Skin of body (tissue), 2 donors: Measurements from ENCODE around the gene RAB11FIP4. TPM values are rescaled to one million over a fixed set of nuclear protein-coding genes. Genes with fewer than 3 reads are reported as not detected.

Experiments used
- DNase-seq: peaks from one replicate; lab custom pipeline; 2025; lab: John Stamatoyannopoulos, UW
- total RNA-seq: library from RNA; depleted of rRNA; stranded (reverse); fragments of >200 nt; gene quantifications from one replicate; pipeline ENCODE4 v1.2.3, GENCODE V29; 2014

The RAB11FIP4 gene
- total RNA-seq, 1 donor from 2014 or later: 6.7 TPM

DNA sequence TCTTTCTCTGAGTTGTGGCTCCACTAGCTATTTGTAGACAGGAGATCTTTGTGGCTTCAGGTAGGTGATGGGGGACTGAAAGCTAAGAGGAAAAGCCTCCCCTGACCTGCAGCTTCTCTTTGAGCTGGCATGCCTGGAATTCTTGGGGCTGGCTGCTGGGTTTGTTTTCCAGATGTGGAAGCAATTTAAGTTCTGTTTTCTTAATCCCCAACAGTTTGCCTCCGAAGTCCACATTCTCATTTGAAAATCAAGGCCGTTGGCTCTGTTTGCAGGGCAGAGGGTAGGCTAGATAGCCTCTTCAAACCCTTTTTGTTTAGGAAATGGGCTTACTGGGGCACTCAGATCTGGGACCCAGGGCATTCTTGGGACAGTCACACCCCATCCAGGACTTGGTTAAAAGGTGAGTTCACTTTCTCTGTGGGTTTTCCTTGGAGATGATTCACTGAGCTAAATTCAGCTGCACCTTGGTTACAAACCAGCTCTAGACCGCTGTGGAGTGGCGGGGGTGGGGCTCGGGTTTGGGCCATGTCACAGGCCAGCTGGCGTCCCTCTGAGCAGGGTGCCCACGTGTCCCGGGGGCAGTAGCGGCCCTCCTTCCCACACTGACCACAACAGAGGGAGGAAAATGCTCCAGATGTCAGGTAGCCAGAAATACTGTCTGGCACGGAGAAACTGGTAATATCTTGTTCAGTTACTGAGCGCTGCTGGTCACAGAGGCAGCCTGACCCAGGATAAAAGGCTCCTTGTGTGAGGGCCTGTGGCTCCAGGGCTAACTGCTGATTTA lies 108.5 kb downstream of the RAB11FIP4 start:
- no peak for DNase-seq

DNA sequence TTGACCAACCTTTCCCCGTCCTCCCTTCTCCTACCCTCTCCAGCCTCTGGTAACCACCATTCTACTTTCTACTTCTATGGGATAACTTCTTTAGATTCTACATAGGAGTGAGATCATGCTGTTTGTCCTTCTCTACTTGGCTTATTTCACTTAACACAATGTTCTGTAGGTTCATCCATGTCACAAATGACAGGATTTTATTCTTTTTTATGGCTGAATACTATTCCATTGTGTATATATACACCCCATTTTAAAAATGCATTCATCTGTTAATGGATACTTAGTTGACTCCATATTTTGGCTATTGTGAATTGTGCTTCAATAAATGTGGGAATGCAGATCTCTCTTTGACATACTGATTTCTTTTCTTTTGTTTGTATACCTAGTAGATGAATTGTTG lies 115.0 kb downstream of the RAB11FIP4 start:
- DNase-seq: no peak

DNA sequence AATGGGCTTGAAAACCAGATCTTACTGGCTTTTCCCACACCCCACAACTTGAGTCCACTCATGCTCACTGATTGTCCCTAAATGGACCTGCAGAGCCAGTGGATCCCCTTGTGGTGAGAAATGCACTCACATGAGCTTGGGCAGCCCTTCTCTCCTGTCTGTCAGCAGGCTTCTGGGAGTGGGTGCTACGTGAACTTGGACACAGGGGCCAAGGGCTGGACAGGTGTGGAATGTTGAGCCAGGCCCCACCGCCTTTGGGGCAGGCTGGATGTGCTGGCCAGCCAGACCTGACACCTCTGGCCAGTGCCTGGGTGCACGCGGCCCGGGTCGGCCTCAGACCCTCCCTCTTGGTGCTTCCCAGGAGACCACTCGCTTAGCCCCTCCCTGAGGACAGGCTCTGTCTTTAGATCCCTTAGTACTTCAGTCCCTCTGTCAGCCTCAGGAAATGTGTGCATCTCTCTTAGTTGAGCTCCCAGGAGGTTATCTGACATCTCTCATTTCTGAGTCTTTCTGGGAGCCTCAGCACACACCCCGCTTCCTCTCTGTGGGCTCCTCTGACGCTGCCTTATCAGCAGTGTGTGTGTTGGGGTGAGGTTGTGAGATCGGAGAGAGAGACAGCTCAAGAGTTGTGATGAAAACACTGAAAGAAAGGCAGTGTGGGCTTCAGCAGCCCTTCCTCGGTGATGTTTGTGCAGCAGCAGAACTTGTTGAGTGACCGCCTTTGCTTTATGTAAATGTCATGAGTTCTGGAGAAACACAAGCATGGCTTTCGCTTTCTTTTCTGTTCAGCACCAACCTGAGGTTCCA lies 117.0 kb downstream of the RAB11FIP4 start:
- no peak for DNase-seq

DNA sequence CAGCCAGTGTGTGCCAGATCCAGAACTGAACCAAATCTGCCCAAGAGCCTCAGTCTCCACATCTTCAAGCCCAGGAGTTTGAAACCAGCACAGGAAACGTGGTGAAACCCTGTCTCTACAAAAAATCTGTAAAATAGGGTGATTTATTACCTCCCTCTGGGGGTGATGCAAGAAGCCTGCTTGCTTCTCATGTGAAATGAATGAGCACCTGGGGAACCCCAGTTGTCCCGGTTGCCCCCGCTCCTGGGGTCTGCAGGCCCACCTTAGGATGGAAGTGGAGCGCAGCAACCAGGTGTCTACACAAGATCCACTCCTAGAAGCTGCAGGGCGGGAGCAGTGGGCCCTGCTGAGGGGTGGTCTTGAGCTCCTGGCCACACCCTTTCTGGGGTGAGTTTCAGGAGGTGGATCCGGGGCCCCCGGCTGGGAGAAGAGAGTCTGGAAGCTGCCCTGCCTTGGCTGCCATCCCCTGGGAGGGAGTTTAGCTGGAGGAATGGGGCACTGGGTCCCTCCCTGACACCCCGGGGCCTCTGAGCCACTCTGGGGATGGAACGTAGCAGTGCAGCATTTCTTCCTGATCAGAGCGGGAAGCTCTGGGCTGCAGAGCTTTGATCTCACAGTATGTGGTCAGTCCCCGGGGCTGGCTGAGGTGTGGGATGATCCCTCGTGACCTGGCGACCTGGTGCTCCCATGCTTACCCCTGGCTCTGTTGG lies 117.8 kb downstream of the RAB11FIP4 start:
- no peak for DNase-seq

DNA sequence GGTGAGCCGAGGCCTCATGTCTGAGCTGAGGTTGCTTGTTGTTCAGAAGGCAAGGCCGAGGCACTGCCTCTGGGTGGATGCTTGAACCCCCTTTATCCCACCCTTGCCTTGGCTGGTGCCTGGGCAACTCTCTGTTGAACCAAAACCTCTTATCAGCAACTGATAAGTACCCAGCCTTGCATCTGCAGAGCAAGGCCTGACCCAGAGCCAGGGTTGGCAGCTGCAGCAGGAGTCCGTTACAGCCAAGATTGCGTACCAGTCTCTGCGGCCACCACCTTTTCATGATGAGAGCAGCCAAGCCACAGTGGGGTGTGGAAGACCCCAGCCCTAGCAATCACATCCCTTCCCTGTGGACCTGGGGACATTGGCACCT lies 118.3 kb downstream of the RAB11FIP4 start:
- DNase-seq: no peak

DNA sequence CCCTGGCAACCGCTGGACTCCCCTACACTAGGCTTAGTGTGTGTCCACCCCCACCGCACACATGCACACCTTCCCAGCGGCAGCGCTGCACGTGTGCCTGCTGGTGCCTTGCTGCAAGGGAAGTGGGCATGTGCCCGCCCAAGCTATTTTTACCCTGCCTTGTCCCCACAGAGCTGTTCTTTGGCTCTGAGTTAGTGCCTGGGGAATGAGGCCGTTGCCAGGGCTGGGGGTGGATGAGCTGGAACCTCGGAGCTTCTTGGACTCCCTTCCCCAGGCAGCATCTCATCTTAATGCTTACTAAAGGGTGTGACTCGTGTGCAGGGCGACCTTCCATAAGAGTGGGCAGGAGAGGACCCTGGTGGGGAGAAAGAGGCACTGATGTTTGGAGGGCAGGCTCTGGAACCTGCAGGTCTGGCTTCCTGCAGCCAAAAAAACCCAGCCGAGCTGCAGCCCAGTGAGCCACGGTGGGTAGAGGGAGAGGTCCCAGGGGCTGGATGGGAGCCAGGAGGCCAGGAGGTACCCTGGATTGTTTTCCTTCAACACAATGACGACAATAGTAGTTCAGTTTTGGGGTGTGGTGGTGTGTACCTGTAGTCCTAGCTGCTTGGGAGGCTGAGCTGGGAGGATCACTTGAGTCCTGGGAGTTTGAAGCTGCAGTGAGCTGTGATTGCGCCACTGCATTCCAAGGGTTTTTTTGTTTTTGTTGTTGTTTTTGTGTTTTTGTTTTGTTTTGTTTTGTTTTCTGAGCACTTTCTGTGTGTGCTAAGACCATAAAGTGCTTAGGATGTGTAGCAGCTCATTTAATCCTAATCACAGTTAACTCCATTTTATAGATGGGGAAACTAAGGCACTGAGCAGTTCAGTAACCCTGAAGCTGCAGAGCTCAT lies 119.1 kb downstream of the RAB11FIP4 start:
- DNase-seq: no peak

DNA sequence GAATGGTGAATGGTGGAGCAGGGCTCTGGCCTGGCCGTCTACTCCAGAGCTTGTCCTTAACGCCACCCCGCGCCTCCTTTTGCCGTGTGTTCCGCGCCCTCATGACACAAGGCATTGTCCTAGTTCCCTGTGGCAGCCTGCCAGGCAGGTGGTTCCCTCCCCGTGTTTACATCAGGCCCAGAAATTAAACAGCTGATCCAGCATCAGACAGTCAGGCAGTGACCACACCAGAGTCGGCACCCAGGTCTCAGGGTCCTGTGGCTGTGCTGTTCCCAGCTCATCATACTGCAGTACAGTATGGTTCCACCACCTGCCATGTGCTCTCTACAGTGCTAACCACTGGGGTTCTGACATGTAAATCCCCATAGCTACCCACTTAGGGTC lies 119.7 kb downstream of the RAB11FIP4 start:
- no peak for DNase-seq

DNA sequence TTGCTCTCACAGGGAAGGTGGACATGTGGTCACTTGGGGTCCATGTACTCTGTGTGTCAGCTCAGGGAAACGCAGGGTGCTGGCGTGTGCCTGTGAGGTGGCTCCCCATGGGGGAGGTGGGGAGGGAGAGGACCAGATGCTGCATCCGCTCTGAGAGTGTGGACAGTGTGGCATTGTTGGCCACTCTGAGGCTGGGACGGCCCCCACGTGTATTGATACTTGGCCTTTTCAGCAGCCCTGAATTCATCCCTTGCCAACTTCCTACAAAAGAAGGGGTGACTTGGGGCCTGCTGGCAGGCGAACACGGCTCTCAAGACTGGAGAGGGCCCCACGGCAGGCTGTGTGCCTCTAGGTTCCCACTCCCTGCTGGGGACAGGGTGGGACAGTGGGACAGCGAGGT lies 120.1 kb downstream of the RAB11FIP4 start:
- DNase-seq: no peak

DNA sequence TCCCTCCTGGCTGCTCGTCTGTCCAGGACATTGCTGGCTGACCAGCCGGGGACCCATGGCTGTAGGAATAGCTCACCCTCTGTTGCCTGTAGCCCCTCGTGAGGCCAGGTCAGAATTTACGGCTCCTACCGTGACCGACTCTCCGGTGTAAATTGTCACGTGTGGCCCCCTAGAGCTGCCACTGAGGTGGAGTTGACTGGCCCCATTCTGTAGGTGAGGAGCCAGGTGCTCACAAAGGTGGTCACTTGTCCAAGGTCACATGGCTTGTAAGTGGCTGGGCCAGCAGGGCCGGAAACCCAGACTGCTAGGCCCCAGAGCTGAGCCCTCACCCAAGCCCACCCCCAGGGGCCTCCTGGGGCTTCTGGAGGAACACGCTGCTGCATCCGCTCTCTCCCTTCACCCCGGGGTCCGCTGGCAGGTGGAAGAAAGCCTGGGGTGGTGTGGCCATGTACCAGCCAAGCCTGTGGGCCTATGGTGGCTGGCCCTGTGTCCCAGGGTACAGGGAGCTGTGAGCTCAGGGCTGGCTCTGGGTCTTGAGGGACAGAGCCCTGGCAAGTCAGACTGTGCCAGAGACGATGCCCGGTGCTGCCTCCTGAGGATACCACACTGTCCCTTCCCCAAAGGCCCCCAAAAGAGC lies 120.7 kb downstream of the RAB11FIP4 start:
- DNase-seq: no peak

DNA sequence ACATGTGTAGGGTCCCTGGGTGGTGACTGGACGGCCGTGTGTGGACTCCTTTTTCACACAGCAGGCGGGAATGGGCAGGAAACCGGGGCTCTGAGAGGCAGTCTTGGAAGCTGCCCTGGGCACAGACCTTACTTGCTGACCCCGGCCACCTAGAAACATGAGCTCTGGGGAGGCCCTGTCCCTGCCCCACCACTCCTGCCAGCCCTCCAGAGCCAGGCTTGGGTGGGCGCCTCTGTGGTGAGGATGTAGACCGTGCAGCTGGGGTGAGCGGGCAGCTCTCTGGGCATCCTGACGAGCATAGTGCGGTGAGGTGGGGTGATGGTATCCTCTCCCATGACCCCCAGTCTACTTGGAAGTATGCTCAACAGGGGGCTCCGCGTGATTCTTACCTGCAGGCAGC lies 121.3 kb downstream of the RAB11FIP4 start:
- no peak for DNase-seq

DNA sequence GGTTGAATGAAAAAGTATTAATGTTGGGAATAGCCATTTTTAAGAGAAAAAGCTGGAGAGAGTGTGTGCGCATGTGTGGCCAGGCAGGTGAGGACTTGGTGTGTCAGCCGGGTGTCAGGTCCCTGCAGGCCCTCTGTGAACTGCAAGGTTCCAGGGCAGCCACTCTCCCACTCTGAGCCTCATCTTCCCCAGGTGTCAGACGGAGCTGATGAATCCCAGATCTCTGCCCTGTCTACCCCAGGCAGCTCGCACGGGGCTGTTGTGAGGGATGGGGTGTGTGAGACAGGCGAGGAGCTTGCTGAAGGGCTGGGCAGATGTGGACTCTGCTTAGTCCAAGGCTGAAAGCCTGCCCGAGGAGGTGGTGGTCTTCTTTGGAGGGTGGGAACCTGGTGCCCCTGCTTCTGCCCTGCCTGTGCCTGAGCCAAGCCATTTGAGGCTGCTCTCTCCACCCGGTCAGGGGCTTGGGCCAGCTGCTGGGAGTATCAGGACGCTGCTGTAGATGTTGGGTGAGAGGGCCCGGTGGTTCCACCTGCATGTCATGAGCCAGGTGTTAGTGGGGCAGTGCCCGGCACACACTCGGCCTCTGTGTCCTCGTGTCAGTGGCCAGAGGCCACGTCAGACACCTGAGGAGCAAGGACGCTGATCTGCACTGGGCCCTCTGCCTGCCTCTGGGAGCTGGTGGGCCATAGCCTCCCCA lies 122.4 kb downstream of the RAB11FIP4 start:
- DNase-seq: no peak

DNA sequence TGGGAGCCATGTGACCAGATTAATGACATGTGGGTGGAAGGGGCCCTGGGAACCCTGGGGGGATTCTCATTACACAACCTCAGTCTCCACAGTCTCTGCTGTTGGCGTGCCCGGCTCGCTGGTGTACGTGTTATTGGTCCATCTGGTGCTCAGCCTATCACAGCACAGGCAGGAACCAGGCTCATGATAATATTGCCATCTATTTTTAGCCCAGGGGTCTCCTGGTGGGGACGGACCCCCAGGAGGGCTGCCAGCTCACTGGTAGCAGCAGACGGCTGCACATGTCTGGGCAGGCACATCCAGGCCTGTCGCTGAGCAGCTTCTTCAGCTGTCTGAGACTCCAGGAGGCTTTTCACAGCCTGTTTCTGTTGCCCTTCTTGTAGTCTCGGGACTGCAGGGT lies 123.8 kb downstream of the RAB11FIP4 start:
- DNase-seq: no peak

DNA sequence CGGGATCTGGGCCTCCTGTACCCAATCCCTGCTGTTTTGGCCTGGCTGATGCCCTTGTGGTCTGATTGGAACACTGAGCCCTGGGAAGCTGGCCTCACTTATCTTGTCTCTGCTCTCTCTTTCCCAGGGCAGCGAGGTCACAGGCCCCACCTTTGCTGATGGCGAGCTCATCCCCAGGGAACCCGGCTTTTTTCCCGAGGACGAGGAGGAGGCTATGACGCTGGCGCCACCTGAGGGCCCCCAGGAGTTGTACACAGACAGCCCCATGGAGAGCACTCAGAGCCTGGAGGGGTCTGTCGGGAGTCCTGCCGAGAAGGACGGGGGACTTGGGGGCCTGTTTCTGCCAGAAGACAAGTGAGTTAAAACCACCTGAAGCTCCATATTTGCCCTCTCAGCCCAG lies 126.0 kb downstream of the RAB11FIP4 start:
- no peak for DNase-seq

DNA sequence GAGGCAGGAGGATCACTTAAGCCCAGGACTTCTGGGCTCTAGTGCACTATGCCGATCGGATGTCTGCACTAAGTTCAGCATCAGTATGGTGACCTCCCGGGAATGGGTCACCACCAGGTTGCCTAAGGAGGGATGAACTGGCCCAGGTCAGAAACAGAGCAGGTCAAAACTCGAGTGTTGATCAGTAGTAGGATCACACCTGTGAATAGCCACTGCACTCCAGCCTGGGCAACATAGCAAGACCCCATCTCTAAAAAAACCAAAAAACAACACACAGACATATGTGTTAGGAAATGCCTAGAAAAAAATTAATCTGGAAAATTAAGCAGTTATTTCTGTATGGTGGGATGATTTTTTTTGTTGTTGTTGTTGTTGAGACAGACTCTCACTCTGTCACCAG lies 127.0 kb downstream of the RAB11FIP4 start:
- no peak for DNase-seq

DNA sequence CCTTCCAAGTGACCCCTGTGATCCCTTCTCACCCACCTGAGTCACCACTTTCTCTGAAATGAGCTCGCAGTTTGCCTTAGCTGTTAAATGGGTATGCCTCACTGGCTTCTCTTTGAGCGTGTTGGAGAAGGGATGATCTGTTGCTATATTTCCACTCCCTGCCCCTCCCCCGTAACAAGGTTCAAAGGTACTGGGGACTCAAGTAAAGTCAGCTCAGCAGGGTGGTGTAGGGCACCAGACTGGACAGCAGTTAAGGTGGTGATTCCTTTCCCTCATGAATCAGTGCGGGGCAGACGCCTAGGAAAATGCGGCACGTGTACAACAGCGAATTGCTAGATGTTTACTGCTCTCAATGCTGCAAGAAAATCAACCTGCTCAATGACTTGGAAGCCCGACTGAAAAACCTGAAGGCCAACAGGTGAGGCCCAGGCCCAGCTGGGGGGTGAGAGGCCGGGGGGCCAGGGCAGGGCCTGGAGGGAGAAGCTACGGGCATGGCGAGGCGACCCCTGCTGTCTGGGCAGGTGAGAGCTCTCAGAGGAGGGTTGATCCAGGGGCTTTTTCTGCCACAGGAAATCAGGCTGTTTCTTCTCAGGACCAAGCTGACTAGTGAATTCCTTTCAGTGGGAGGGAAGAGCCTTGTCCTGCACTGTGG lies 130.3 kb downstream of the RAB11FIP4 start:
- DNase-seq: no peak

DNA sequence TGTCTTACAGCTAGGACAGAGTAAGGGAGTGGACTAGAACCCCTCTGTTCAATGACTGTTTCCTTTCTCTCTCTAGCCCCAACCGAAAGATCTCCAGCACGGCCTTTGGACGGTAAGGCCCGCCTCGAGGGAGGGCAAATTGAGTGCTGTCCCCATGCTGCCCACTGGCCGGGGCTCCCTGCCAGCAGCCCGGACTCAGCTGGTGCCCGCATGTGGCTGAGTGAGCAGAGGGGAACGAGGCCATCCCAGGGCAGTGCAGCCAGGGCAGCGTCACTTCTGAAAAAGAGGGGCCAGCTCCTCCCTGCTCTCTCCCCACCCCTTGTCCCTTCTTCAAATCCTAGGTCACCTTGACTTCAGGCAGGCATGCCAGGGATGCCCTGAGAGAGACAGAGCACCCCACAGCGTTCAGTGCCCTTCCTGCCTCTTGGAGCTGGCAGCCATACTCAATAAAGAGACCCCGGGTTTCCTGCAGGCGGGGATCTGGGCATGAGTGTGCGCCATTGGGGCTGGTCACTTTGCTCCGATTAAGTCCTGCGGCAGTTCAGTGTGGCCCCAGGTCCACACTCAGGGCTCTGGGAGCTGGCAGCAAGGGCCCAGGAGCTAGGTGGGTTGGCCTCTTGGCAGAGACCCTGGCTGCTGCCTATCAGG lies 130.9 kb downstream of the RAB11FIP4 start:
- DNase-seq: no peak

DNA sequence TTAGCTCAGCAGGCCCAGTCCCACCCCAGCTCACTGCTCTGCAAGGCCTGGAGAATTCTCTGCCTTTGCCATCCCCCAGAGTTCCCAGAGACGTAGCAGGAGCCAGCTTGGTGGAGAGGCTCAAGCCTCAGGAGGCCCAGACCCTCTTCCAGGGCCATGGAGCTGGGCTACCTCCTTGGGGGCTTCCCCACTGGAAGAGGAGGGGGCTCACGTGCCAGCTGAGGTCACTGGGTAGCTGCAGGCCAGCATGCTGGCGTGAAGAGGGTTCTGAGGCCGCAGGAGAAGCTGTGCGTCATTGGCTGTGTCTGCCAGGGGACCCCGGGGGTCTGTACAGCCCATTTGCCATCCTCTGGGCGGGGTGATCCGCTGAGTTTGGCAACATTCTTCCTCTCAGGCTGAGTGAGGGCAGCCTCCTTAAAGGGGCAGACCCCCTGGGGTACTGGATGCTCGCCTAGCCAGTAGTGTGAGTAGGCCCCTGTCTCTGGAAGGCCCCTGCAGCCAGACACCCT lies 131.6 kb downstream of the RAB11FIP4 start:
- no peak for DNase-seq

DNA sequence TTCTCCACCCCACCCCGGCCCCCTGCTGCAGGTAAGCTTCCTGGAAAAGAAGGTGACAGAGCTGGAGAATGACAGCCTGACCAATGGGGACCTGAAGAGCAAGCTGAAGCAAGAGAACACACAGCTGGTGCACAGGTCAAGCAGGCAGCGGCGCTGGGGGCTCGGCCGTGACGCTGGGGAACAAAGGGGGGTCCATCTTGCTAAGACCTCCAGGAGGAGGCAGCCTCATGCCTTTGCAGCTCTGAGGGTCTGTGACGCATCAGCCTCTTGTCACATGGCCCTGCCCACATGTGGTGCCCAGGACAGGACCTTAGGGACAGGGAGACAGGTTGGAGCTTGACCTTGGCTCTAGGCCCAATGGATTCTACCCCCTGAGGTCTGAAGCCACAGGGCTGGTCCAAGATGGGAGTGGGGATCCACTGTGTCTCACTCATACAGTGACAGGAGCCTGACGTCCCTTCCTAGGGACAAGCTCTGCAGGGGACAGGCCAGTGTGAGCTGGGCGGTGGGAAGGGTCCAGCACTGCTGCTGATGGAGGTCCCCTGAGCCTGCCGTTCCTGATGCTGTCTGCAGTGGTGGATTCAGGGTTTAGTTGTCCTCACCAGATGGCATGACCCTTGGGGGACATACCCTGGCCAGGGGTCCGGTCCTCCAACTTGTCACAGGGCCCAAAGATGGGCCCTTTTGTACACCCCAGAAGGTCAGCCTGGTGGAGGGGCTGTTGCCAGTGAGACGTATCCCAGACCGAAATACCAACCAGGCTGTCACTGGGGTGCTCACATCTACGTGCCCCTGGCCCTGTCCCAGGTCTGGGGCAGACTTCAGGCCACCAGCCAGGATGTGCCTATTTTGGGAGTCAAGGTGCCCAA lies 132.6 kb downstream of the RAB11FIP4 start:
- no peak for DNase-seq
